Ramos (cell line): ENCODE measurements around the gene COL27A1.

Source experiments
- in situ Hi-C: fragments of 300-500 bp; cut with MboI; formaldehyde crosslinking; loops from one replicate; pipeline ENCODE4 v1.14.3; 2022; ENCODE audit warnings: low sequenced_read_pairs; ENCODE audit not compliant: unreplicated experiment

The COL27A1 gene

GRCh38 chr9:114155263-114155994 lies at the start of gene COL27A1:
Gene COL27A1, plus strand, starts transcription at chr9:114155537. Its CDS starts 414 bp downstream, at chr9:114155951.
- in situ Hi-C loops = no loop called here

GRCh38 chr9:114107286-114108001 lies 47.9 kb upstream of the COL27A1 start:
- in situ Hi-C loops = loop anchor here (25.0 kb wide), 1 partner anchor 180 kb away; no protein-coding TSS in a partner anchor

- in situ Hi-C loops = loop anchor here (25.0 kb wide), 1 partner anchor 179 kb away; no protein-coding TSS in a partner anchor
Observed at GRCh38 chr9:114108016-114108833, 47.1 kb upstream of the COL27A1 start.

- in situ Hi-C loops = loop anchor here (25.0 kb wide), 1 partner anchor 178 kb away; no protein-coding TSS in a partner anchor
Observed at GRCh38 chr9:114109124-114109523, 46.2 kb upstream of the COL27A1 start.

- in situ Hi-C loops = loop anchor here (25.0 kb wide), 1 partner anchor 177 kb away; no protein-coding TSS in a partner anchor
Observed at GRCh38 chr9:114110180-114110579, 45.2 kb upstream of the COL27A1 start.

- in situ Hi-C loops = loop anchor here (25.0 kb wide), 1 partner anchor 175 kb away; no protein-coding TSS in a partner anchor
Observed at GRCh38 chr9:114112325-114112724, 43.0 kb upstream of the COL27A1 start.

GRCh38 chr9:114112778-114113584 lies 42.4 kb upstream of the COL27A1 start:
- in situ Hi-C loops = loop anchor here (25.0 kb wide), 1 partner anchor 174 kb away; no protein-coding TSS in a partner anchor

GRCh38 chr9:114114364-114114763 lies 41.0 kb upstream of the COL27A1 start:
- in situ Hi-C loops = loop anchor here (25.0 kb wide), 1 partner anchor 173 kb away; no protein-coding TSS in a partner anchor

- in situ Hi-C loops = loop anchor here (25.0 kb wide), 1 partner anchor 172 kb away; no protein-coding TSS in a partner anchor
Observed at GRCh38 chr9:114115654-114116125, 39.6 kb upstream of the COL27A1 start.

- in situ Hi-C loops = loop anchor here (25.0 kb wide), 1 partner anchor 171 kb away; no protein-coding TSS in a partner anchor
Observed at GRCh38 chr9:114116126-114116747, 39.1 kb upstream of the COL27A1 start.

- in situ Hi-C loops = loop anchor here (25.0 kb wide), 1 partner anchor 170 kb away; no protein-coding TSS in a partner anchor
Observed at GRCh38 chr9:114117614-114117995, 37.7 kb upstream of the COL27A1 start.

- in situ Hi-C loops = loop anchor here (25.0 kb wide), 1 partner anchor 169 kb away; no protein-coding TSS in a partner anchor
Observed at GRCh38 chr9:114117996-114118830, 37.1 kb upstream of the COL27A1 start.

GRCh38 chr9:114119242-114120191 lies 35.8 kb upstream of the COL27A1 start:
- in situ Hi-C loops = loop anchor here (25.0 kb wide), 1 partner anchor 168 kb away; no protein-coding TSS in a partner anchor

GRCh38 chr9:114120192-114121014 lies 34.9 kb upstream of the COL27A1 start:
- in situ Hi-C loops = loop anchor here (25.0 kb wide), 1 partner anchor 167 kb away; no protein-coding TSS in a partner anchor
